Measurements from ENCODE around the gene EVL.
"Not testable (repeated sequence)": the region's sequence is repeated elsewhere in the genome, so short reads cannot be mapped to it uniquely, and the experiment has no call there.

EVL gene

GRCh38 chr14:100039903-100040302 lies 25.3 kb upstream of the EVL start:
- DNase-seq, result peak; percentile 24

GRCh38 chr14:100041271-100041670 lies 24.0 kb upstream of the EVL start:
- no peak for DNase-seq

GRCh38 chr14:100042286-100042685 lies 22.9 kb upstream of the EVL start:
- DNase-seq, result peak; percentile 32

- peak; percentile 30 for DNase-seq
Observed at GRCh38 chr14:100045642-100046344, 19.4 kb upstream of the EVL start.

- no peak for DNase-seq
Observed at GRCh38 chr14:100047600-100047999, 17.6 kb upstream of the EVL start.

GRCh38 chr14:100048786-100049185 lies 16.4 kb upstream of the EVL start:
- peak; percentile 1 for DNase-seq

GRCh38 chr14:100049220-100049619 lies 16.0 kb upstream of the EVL start:
- DNase-seq, result no peak

- no peak for DNase-seq
Observed at GRCh38 chr14:100051103-100051502, 14.1 kb upstream of the EVL start.

GRCh38 chr14:100051543-100051942 lies 13.7 kb upstream of the EVL start:
- no peak for DNase-seq

- DNase-seq, result peak; percentile 15
Observed at GRCh38 chr14:100052819-100053218, 12.4 kb upstream of the EVL start.

GRCh38 chr14:100054316-100055075 lies 10.7 kb upstream of the EVL start:
- peak; percentile 38 for DNase-seq

- peak; percentile 14 for DNase-seq
Observed at GRCh38 chr14:100056431-100056830, 8.8 kb upstream of the EVL start.

- DNase-seq, result peak; percentile 54
Observed at GRCh38 chr14:100056964-100057795, 8.0 kb upstream of the EVL start.

- DNase-seq, result no peak
Observed at GRCh38 chr14:100058777-100059437, 6.3 kb upstream of the EVL start.

GRCh38 chr14:100059438-100059781 lies 5.8 kb upstream of the EVL start:
- peak; percentile 93 for DNase-seq

GRCh38 chr14:100060760-100061159 lies 4.5 kb upstream of the EVL start:
- no peak for DNase-seq

- no peak for DNase-seq
Observed at GRCh38 chr14:100062590-100062989, 2.6 kb upstream of the EVL start.

- no peak for DNase-seq
Observed at GRCh38 chr14:100063314-100063941, 1.8 kb upstream of the EVL start.

GRCh38 chr14:100064335-100065092 lies 708 bp upstream of the EVL start:
- DNase-seq, result not testable (repeated sequence)

GRCh38 chr14:100065942-100066574 lies 836 bp downstream of the EVL start:
- no peak for DNase-seq

- no peak for DNase-seq
Observed at GRCh38 chr14:100066962-100067361, 1.7 kb downstream of the EVL start.

All from islet precursor cell (in vitro differentiated cells).